PC-3 (cell line): ENCODE data around the gene LTBP1.

ENCODE experiments used
- CTCF ChIP-seq: fragments of 300-600 bp; sonication (generic); conservative IDR thresholded peaks from 2 replicates; pipeline ENCODE4 v1.5.1; 2017; ENCODE audit warnings: antibody characterized with exemption, low read depth, mild to moderate bottlenecking, low read length
- EZH2phosphoT487 ChIP-seq: fragments of 300-600 bp; sonication (generic); IDR thresholded peaks from 2 replicates; pipeline ENCODE4 v1.6.1; 2018; ENCODE audit warnings: mild to moderate bottlenecking, antibody characterized with exemption, low read length, borderline replicate concordance

DNA sequence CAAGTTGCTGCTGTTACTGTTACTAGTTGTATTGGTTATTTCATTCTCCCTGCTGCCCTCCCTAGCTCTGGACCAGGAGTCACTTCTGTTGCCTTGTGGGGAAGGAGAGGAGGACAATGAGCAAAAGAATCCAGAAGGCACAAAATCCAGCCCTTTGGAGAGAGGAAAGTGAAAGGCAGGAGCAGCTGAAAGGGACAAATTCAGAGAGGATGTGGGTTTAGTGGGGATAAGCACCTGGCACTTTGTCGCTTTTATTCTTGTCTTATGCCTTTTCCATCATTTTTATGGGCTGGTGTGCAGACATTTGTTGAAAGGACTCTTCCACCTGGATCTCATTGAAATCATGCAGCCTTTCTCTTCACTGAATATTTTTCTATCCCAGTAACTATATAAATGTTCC, 24.3 kb upstream of the LTBP1 start:
- TF ChIP-seq CTCF (no peak), EZH2phosphoT487 (no peak)
